K562 (cell line): ENCODE data around the gene UBAP1L. TPM values are rescaled to one million over a fixed set of nuclear protein-coding genes. Genes with fewer than 3 reads are reported as not detected.

ENCODE experiments used
- ATAC-seq: fragments of 200-7000 bp; cut with Tn5 transposase; 3 replicates; pipeline ENCODE4 v1.9.1; 2020; ENCODE audit warnings: moderate library complexity
- BruUV-seq: library from RNA; stranded (reverse); fragments of 400-500 nt; replicated peaks from 2 replicates; lab custom pipeline; 2021; lab: Mats Ljungman, UMichigan
- CTCF ChIA-PET: fragments of 300-600 bp; formaldehyde crosslinking; extraction: SDS; loops from one replicate; lab custom pipeline; 2021; ENCODE audit warnings: low intra/inter-chr PET ratio; lab: Yijun Ruan, JAX
- POLR2A ChIA-PET: fragments of 300-600, 350-650 bp; sonication (Branson Sonifier 250); formaldehyde crosslinking; extraction: SDS; loops from one replicate; lab custom pipeline; 2021; ENCODE audit warnings: antibody characterized with exemption, inconsistent platforms; lab: Yijun Ruan, JAX
- DNase-seq, 4 experiments: peaks; one replicate each; pipeline versions ENCODE4 v3.0.0 to v3.0.0-alpha.2; 2011 to 2018; ENCODE audit warnings: low spot score in 3 of 4, mixed read lengths in 3 of 4; ENCODE audit errors: extremely low read depth in 1 of 4
- FAIRE-seq: peaks from 2 replicates; lab custom pipeline; 2011; peaks lifted over from hg19 to GRCh38; lab: Jason Lieb, UNC
- H2AFZ ChIP-seq: 2 replicates; pipeline ENCODE4 v1.6.0; 2011; ENCODE audit warnings: low read depth, low read length, control low read depth, inconsistent platforms
- H3K27ac ChIP-seq: fragments of 200-600 bp; 3 replicates; pipeline ENCODE4 v1.8.0; 2011; ENCODE audit warnings: low read depth, mild to moderate bottlenecking, control low read depth, inconsistent platforms, low read length, moderate library complexity, mixed read lengths; ENCODE audit errors: extremely low read depth
- H3K27me3 ChIP-seq, 2 experiments: fragments of 300-600 bp in 1 of 2; 2 replicates in 1 of 2; 3 replicates in 1 of 2; pipeline versions ENCODE4 v1.6.0 to v1.8.0; 2011; ENCODE audit warnings: inconsistent platforms in 2 of 2, low read length in 2 of 2, mild to moderate bottlenecking in 1 of 2, mixed read lengths in 1 of 2, moderate library complexity in 1 of 2; ENCODE audit not compliant: control insufficient read depth in 2 of 2, insufficient read depth in 2 of 2
- H3K36me3 ChIP-seq: fragments of 300-600 bp; 3 replicates; pipeline ENCODE4 v1.8.0; 2011; ENCODE audit warnings: mild to moderate bottlenecking, low read length, inconsistent platforms; ENCODE audit not compliant: control insufficient read depth, insufficient read depth
- H3K4me1 ChIP-seq, 2 experiments: fragments of 200-600 bp in 1 of 2; replicated peaks in 1 of 2; 2 replicates in 1 of 2; 3 replicates in 1 of 2; pipeline versions ENCODE4 v1.5.1 to v1.8.0; 2011; ENCODE audit warnings: inconsistent platforms in 2 of 2, low read length in 2 of 2, mild to moderate bottlenecking in 1 of 2, mixed read lengths in 1 of 2, moderate library complexity in 1 of 2; ENCODE audit not compliant: control insufficient read depth in 2 of 2, insufficient read depth in 2 of 2
- H3K4me2 ChIP-seq: 2 replicates; pipeline ENCODE4 v1.6.1; 2011; ENCODE audit warnings: low read length, control low read depth, inconsistent platforms, mixed read lengths; ENCODE audit not compliant: insufficient read depth
- H3K4me3 ChIP-seq: fragments of 200-600 bp; sonication (generic), shearing (Covaris generic); 2 replicates; pipeline ENCODE4 v1.5.1; 2016; ENCODE audit warnings: control low read depth, inconsistent platforms
- H3K79me2 ChIP-seq: fragments of 200-600 bp; 3 replicates; pipeline ENCODE4 v1.8.0; 2011; ENCODE audit warnings: low read length, inconsistent platforms; ENCODE audit not compliant: control insufficient read depth, insufficient read depth
- H3K9ac ChIP-seq, 2 experiments: 2 replicates each; pipeline versions ENCODE4 v1.6.0 to v1.6.1; 2011; ENCODE audit warnings: low read depth in 2 of 2, low read length in 2 of 2, control low read depth in 1 of 2, inconsistent platforms in 1 of 2, mild to moderate bottlenecking in 1 of 2, mixed read lengths in 1 of 2; ENCODE audit not compliant: insufficient read depth in 1 of 2
- H3K9me1 ChIP-seq: one replicate; pipeline ENCODE4 v1.6.0; 2011; ENCODE audit warnings: inconsistent platforms, mild to moderate bottlenecking, low read length, moderate library complexity; ENCODE audit not compliant: control insufficient read depth, insufficient read depth
- H3K9me3 ChIP-seq: replicated peaks from 2 replicates; pipeline ENCODE4 v1.5.1; 2011; ENCODE audit warnings: low read depth, low read length, inconsistent platforms; ENCODE audit not compliant: control insufficient read depth, insufficient read depth
- H4K20me1 ChIP-seq: replicated peaks from 2 replicates; pipeline ENCODE4 v1.6.1; 2011; ENCODE audit warnings: low read length, inconsistent platforms, mixed read lengths; ENCODE audit not compliant: control insufficient read depth, insufficient read depth
- HLTF ChIP-seq: fragments of 450-650 bp; IDR thresholded peaks from 2 replicates; pipeline ENCODE4 v1.6.1; 2016
- LCOR ChIP-seq: sonication (generic); formaldehyde crosslinking; IDR thresholded peaks from 2 replicates; pipeline ENCODE4 v1.8.0; 2022; ENCODE audit warnings: mild to moderate bottlenecking, missing genetic modification reagents
- NRF1 ChIP-seq, 2 experiments: fragments of 450-650 bp; IDR thresholded peaks in 1 of 2; conservative IDR thresholded peaks in 1 of 2; 2 replicates each; pipeline ENCODE4 v1.6.1; 2014; ENCODE audit warnings: mild to moderate bottlenecking in 2 of 2
- STAT5A ChIP-seq: IDR thresholded peaks from 2 replicates; pipeline ENCODE4 v1.6.1; 2012; ENCODE audit warnings: low read length, inconsistent platforms, borderline replicate concordance
- ZBTB33 ChIP-seq: sonication (generic); formaldehyde crosslinking; IDR thresholded peaks from 2 replicates; pipeline ENCODE4 v1.8.1; 2023; ENCODE audit warnings: mild to moderate bottlenecking, missing genetic modification reagents
- WGBS: fragments of 100-300 bp; shearing (Covaris generic); methylation state at CpG from one replicate; pipeline ENCODE4 v1.1.6; 2016; ENCODE audit warnings: low coverage, mixed read lengths; ENCODE audit not compliant: insufficient coverage; ENCODE audit errors: missing lambda C conversion rate; 5-methylcytosine and 5-hydroxymethylcytosine counted together
- in situ Hi-C: fragments of 300-500 bp; cut with MboI; formaldehyde crosslinking; loops from 4 replicates; pipeline ENCODE4 v1.15.0; 2018; ENCODE audit warnings: inconsistent platforms, mixed read lengths
- intact Hi-C: fragments of 100-400 bp; cut with micrococcal nuclease; formaldehyde crosslinking; loops from 2 replicates; pipeline ENCODE4 v1.14.2; 2022
- polyA plus RNA-seq, 8 experiments: library from polyadenylated mRNA; depleted of rRNA in 4 of 8; stranded (reverse) in 5 of 8; unstranded in 3 of 8; fragments of >200 nt; fragmentation: Nextera tagmentation in 2 of 8; fragmentation: Illumina TruSeq in 1 of 8; extraction: Ambion mirVana in 2 of 8; extraction: Trizol in 1 of 8; gene quantifications; 2 replicates each; pipeline versions ENCODE4 v1.2.1 to v1.2.3, GENCODE V29; 2011 to 2014; ENCODE audit warnings: inconsistent platforms in 1 of 8, missing spikeins in 1 of 8
- total RNA-seq, 7 experiments: library from RNA; depleted of rRNA in 6 of 7; stranded (reverse); fragments of >200 nt in 6 of 7; fragmentation: Illumina TruSeq in 2 of 7; extraction: Trizol in 2 of 7; gene quantifications; 2 replicates each; pipeline versions ENCODE4 v1.2.1 to v1.2.3, GENCODE V29; 2011 to 2021; ENCODE audit warnings: low replicate concordance in 1 of 7

UBAP1L gene
- total and polyA plus RNA-seq, 9 of the 15 experiments (the other 6 are each of a cell fraction or from before 2014, with no cell fraction given): 0.16 to 0.71 (median 0.41) TPM; not detected in 2

- intact Hi-C loops: no loop called here
- peaks cover 0 to 10% of the 10 kb centered on the region in 2 experiments; a peak in 1 of 5 replicates for H3K4me1 ChIP-seq
- no peak overlapping the region for H3K4me3 ChIP-seq
- ChIA-PET POLR2A (no interaction called here), CTCF (no interaction called here)
- no peak overlapping the region for H3K27ac ChIP-seq
- DNase-seq (no peak), ATAC-seq (no peak), FAIRE-seq (no peak)
- no TSS peak for BruUV-seq
- no peak overlapping the region; a peak in 1 of 4 replicates for H3K9ac ChIP-seq
- TF ChIP-seq STAT5A: no peak
- 7% methylated on average over 5 of the region's 5 CpGs for WGBS
- no peak overlapping the region for H3K4me2 ChIP-seq
- 0 out of 2 replicates have a peak, but pooled peaks cover 3% of the 10 kb centered on the region for H4K20me1 ChIP-seq
- H3K27me3 ChIP-seq: peaks cover 8 to 36% of the 10 kb centered on the region in 2 experiments; a peak in 4 of 5 replicates
- H3K9me1 ChIP-seq: no peaks in the 10 kb centered on the region
- in situ Hi-C loops: no loop called here
- H3K9me3 ChIP-seq: no peaks in the 10 kb centered on the region
- no peak overlapping the region for H2AFZ ChIP-seq
- H3K36me3 ChIP-seq: no peaks in the 10 kb centered on the region
- H3K79me2 ChIP-seq: no peaks in the 10 kb centered on the region
These were observed 43.6 kb downstream of the UBAP1L start for GRCh38 chr15:65071381-65071811.

- no peaks in the 10 kb centered on the region for H3K9me1 ChIP-seq
- no peak for TF ChIP-seq NRF1 (conservative IDR thresholded peaks at IDR 0.05 in 1 of 2, IDR thresholded peaks at IDR 0.05 in 1 of 2)
- TF ChIP-seq ZBTB33 (CRISPR knock-in tag): no peak
- TF ChIP-seq LCOR (CRISPR knock-in tag): no peak
- no peak for TF ChIP-seq HLTF
- H3K4me1 ChIP-seq: peaks cover 0 to 10% of the 10 kb centered on the region in 2 experiments; a peak in 1 of 5 replicates
- H2AFZ ChIP-seq: no peak overlapping the region
- POLR2A ChIA-PET: interaction anchor here (0.6 to 1.8 kb wide), 3 partner anchors 10 to 14 kb away, joined by 3 to 7 read pairs (median 3); no protein-coding TSS in a partner anchor
- H4K20me1 ChIP-seq: 0 out of 2 replicates have a peak, but pooled peaks cover 3% of the 10 kb centered on the region
- H3K4me2 ChIP-seq: no peak overlapping the region
- DNase-seq (no peak), FAIRE-seq (no peak), ATAC-seq (no peak)
- no peak overlapping the region for H3K4me3 ChIP-seq
- H3K79me2 ChIP-seq: no peaks in the 10 kb centered on the region
- intact Hi-C loops: no loop called here
- H3K9ac ChIP-seq: no peak overlapping the region
- CTCF ChIA-PET: no interaction called here
- BruUV-seq: no TSS peak
- peaks cover 13 to 44% of the 10 kb centered on the region in 2 experiments for H3K27me3 ChIP-seq
- H3K27ac ChIP-seq: no peak overlapping the region
- no peaks in the 10 kb centered on the region for H3K9me3 ChIP-seq
- no peaks in the 10 kb centered on the region for H3K36me3 ChIP-seq
- WGBS: 2% methylated on average over 5 of the region's 5 CpGs
- in situ Hi-C loops: no loop called here
These were observed 45.0 kb downstream of the UBAP1L start for GRCh38 chr15:65069779-65070546.
